ENCODE measurements around the gene EMC6.

GRCh38 chr17:3641717-3642486 lies 26.7 kb upstream of the EMC6 start:
- no peak for TF ChIP-seq GATA3 (IDR thresholded peaks at IDR 0.05; ENCODE audit: low read depth, low read length)
- no peak for TF ChIP-seq GATA2 (IDR thresholded peaks at IDR 0.05; ENCODE audit: low read depth, low read length)
